Muscle layer of duodenum (tissue), 2 donors: ENCODE results near the gene ANXA2.
"Not testable (repeated sequence)": the region's sequence is repeated elsewhere in the genome, so short reads cannot be mapped to it uniquely, and the experiment has no call there.

Source experiments
- H3K27ac ChIP-seq: one replicate; pipeline ENCODE4 v1.7.0; 2013; ENCODE audit warnings: mild to moderate bottlenecking, low read length
- H3K27me3 ChIP-seq: one replicate; pipeline ENCODE4 v1.7.0; 2013; ENCODE audit warnings: low read depth, mild to moderate bottlenecking, control low read depth, low read length
- H3K36me3 ChIP-seq, 2 donors: one replicate each; pipeline ENCODE4 v1.7.0; 2013; ENCODE audit warnings: low read length in 2 of 2, control low read depth in 1 of 2, mild to moderate bottlenecking in 1 of 2; ENCODE audit not compliant: insufficient read depth in 2 of 2, control insufficient read depth in 1 of 2
- H3K4me1 ChIP-seq, 2 donors: one replicate each; pipeline ENCODE4 v1.7.0; 2013; ENCODE audit warnings: low read length in 2 of 2, mild to moderate bottlenecking in 2 of 2, control low read depth in 1 of 2, moderate library complexity in 1 of 2; ENCODE audit not compliant: insufficient read depth in 2 of 2, control insufficient read depth in 1 of 2
- H3K4me3 ChIP-seq, 2 donors: one replicate each; pipeline ENCODE4 v1.7.0; 2013; ENCODE audit warnings: low read length in 2 of 2, low read depth in 1 of 2, mild to moderate bottlenecking in 1 of 2
- H3K9me3 ChIP-seq, 2 donors: one replicate each; pipeline ENCODE4 v1.7.0; 2013; ENCODE audit warnings: low read length in 2 of 2, control low read depth in 1 of 2, mild to moderate bottlenecking in 1 of 2; ENCODE audit not compliant: control insufficient read depth in 1 of 2
- donor health status: healthy.

Gene ANXA2

DNA sequence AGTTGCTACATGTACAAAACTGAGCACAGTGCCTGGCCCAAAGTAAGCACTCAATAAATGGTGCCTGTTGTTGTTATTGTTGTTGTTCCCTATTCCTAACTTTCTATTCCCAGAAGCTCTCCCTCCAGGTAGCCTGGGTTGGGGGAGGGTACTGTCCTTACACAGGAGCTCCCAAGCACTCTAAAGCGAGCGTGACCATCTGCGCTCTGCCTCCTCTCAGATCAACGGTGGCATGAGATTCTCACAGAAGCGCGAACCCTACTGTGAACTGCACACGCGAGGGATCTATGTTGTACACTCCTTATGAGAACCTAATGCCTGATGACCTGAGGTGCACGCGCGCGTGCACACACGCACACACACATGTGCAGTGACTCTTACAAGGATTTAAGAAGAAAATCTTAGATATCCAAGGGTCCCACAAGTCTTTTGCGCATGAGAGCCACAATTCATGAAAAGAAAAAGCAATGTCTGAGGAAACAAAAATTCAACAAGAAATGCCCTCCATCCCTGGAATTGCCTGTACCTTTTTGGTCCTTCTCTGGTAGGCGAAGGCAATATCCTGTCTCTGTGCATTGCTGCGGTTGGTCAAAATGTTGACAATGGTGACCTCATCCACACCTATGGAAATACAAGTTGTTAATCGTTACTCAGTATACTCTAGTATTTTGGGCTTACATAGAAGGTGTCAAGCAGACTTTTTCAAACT is 33.7 kb downstream of the ANXA2 start:
- H3K27me3 ChIP-seq: no peaks in the 10 kb centered on the region
- H3K4me3 ChIP-seq: no peak overlapping the region
- peaks cover 18 to 41% of the 10 kb centered on the region in 2 donors for H3K36me3 ChIP-seq
- H3K27ac ChIP-seq: no peak overlapping the region
- peaks cover 20 to 28% of the 10 kb centered on the region in 2 donors for H3K4me1 ChIP-seq
- no peaks in the 10 kb centered on the region for H3K9me3 ChIP-seq

DNA sequence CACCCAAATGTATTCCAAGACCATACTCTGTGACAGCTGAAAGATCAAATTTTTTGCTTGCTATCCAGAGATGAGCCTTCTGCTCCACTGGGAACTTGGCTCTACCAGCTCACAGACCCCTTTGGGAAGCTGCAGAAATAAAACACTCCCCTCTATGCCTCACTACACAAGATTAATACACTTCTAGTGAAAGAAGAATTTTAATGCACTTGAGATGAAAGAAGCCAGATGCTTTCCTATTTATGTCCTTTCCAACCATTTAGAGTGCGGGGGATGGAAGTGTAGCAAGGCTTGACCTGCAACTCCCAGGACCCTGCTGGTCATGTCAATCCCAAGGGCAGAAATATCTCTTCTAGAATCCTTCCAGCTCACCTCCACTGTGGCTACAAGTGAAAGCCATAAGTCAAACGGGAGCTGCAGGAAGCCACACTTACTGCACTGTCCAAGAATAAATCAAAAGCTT is 34.7 kb downstream of the ANXA2 start:
- H3K36me3 ChIP-seq: peaks cover 18 to 49% of the 10 kb centered on the region in 2 donors
- H3K4me1 ChIP-seq: peaks cover 20 to 28% of the 10 kb centered on the region in 2 donors
- no peak overlapping the region for H3K4me3 ChIP-seq
- H3K27ac ChIP-seq: peak overlapping the region; percentile 42
- H3K27me3 ChIP-seq: no peaks in the 10 kb centered on the region
- H3K9me3 ChIP-seq: no peaks in the 10 kb centered on the region

DNA sequence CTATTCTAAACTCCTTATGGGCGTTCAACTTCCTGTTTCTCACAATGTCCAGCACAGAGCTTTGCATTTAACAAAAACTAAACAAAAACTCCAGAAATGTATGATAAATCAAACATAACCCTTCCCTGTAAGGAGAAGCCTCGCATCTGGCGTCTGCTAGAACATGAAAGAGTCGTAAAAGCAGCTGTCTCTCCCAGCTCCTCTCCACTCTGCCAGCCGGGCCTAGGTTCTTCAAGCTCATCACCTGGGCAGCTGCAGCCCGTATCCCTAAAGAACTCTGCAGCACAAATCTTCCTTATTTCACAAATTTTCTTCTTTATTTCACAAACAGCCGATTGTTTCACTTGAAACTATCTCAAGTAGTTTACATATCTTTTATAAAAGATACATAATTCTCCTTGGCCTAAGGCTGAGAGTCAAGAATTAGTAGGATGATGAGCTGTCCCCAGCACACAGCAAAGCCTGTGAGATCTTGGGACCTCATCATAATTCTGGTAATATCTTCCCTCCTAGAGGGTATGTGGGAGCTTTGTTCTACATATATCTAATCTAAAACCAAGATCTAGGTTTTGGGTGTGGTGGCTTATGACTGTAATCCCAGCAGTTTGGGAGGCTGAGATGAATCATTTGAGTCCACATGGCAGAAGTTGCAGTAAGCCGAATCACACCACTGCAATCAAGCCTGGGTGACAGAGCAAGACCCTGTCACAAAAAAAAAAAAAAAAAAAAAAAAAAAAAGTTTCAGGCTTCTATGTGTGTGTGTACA is 35.3 kb downstream of the ANXA2 start:
- H3K27me3 ChIP-seq: no peaks in the 10 kb centered on the region
- H3K36me3 ChIP-seq: peaks cover 18 to 52% of the 10 kb centered on the region in 2 donors
- no peak overlapping the region for H3K4me3 ChIP-seq
- no peaks in the 10 kb centered on the region for H3K9me3 ChIP-seq
- peak overlapping the region; percentile 42 for H3K27ac ChIP-seq
- peaks cover 20 to 28% of the 10 kb centered on the region in 2 donors for H3K4me1 ChIP-seq

DNA sequence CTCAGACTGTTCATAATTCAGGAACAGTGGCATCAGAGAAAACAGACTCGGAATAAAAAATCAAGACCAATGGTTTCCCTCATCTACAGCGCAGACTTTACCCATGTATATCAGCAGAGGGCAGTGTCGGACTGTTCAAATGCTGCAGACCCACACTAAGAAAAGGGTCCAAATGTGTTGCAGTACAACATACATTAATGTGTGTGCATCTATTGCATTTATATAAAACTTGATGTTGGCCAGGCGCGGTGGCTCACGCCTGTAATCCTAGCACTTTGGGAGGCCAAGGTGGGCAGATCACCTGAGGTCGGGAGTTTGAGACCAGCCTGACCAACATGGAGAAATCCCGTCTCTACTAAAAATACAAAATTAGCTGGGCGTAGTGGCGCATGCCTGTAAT is 38.0 kb downstream of the ANXA2 start:
- Histone ChIP-seq H3K27ac (peak overlapping the region; percentile 12), H3K4me1 (peaks cover 20 to 28% of the 10 kb centered on the region in 2 donors), H3K36me3 (peaks cover 27 to 77% of the 10 kb centered on the region in 2 donors)
- H3K9me3 ChIP-seq, H3K4me3 ChIP-seq, H3K27me3 ChIP-seq: not testable (repeated sequence)

DNA sequence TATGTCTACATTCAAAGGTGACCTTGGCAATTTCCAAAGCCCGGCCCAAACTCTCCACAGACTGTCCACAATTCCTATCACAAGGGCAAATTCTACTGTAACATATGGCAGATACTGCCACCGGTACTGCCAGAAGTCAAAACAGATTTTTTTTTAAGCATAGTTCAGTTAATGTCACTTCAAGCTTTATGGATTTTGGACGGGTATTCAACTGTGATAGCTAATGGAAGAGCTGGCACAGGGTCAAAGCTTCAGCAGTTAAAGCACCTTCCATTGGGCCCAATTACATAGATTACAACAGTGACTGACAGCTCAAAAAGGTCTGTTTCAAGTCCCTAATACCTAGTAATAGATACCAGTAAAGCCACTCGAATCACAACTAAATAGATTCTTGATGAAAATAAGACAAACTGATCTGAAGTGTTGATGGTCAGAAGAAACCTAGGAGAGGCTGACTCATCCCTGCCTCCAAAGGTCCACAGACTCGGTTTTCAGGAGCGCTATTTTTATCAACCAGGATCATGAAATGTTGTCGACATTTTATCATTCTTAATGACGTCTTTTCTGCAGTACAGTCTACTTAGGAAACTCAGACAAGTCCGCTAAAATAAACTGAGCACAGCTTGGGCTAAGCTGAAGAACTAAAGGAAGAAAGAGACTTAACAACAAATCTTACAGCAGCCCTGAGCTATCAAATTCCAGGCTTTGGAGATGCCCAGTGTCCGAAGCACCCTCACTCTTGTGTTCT is 38.7 kb downstream of the ANXA2 start:
- Histone ChIP-seq H3K4me1 (peaks cover 20 to 26% of the 10 kb centered on the region in 2 donors), H3K4me3 (no peak overlapping the region), H3K27me3 (no peaks in the 10 kb centered on the region), H3K27ac (peak overlapping the region; percentile 12), H3K9me3 (no peaks in the 10 kb centered on the region), H3K36me3 (peaks cover 30 to 75% of the 10 kb centered on the region in 2 donors)

DNA sequence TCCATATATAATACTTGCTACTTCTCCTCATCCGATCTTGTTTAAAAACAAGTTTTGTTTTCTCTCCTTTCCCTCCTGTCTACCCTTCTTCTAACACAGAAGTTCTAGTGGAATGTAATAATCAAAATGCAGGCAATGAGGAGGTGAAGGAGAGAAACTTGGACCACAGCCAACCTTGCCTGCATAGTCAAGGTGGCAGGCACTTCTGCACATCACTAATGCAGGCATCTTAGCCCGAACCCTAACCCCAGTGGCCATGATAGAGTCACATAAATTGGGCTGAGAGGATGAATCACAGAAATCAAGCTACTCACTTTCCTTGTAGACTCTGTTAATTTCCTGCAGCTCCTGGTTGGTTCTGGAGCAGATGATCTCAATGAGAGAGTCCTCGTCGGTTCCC is 41.0 kb downstream of the ANXA2 start:
- Histone ChIP-seq H3K27ac (no peak overlapping the region), H3K36me3 (peaks cover 44 to 81% of the 10 kb centered on the region in 2 donors)

DNA sequence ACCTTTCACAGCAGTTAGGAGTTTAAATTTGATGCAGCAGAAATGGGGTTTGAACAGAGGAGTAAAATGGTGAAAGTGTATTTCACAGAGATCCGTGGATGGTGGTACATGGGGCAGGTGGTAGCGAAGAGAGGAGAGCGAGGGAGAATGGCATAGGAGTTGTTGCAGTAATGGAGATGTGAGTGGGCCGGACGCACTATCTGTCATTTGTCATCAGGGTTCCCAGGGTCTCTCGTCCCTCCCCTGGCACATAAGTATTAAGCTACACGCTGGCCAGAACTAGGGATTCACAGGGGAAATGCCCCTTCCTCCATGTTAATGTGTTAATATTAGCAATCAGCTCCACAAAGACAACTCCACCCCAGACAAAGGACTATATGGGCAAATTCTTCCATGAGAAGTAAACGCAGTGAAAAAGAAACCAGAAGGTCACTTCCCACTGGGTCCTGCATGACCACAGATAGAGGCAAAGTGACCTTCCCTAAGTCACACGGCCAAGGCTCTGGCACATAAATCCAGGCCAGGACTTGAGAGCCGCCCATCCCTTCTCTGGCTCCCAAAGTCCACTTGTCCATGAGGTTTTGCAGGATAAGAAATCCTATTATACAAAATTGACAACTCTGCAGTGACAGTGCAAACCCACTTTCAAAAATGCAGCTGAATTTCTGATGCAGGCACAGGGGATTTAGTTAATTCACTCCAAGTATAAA is 42.5 kb downstream of the ANXA2 start:
- peaks cover 48 to 83% of the 10 kb centered on the region in 2 donors for H3K36me3 ChIP-seq
- H3K4me3 ChIP-seq: no peak overlapping the region
- peaks cover 0 to 4% of the 10 kb centered on the region in 2 donors for H3K4me1 ChIP-seq
- no peak overlapping the region for H3K27ac ChIP-seq
- H3K9me3 ChIP-seq: no peaks in the 10 kb centered on the region
- no peaks in the 10 kb centered on the region for H3K27me3 ChIP-seq

More for the DNA sequence above, 41.0 kb downstream of the ANXA2 start:
- Histone ChIP-seq H3K4me1 (peaks cover 0 to 4% of the 10 kb centered on the region in 2 donors), H3K9me3 (no peaks in the 10 kb centered on the region), H3K27me3 (no peaks in the 10 kb centered on the region), H3K4me3 (no peak overlapping the region)

DNA sequence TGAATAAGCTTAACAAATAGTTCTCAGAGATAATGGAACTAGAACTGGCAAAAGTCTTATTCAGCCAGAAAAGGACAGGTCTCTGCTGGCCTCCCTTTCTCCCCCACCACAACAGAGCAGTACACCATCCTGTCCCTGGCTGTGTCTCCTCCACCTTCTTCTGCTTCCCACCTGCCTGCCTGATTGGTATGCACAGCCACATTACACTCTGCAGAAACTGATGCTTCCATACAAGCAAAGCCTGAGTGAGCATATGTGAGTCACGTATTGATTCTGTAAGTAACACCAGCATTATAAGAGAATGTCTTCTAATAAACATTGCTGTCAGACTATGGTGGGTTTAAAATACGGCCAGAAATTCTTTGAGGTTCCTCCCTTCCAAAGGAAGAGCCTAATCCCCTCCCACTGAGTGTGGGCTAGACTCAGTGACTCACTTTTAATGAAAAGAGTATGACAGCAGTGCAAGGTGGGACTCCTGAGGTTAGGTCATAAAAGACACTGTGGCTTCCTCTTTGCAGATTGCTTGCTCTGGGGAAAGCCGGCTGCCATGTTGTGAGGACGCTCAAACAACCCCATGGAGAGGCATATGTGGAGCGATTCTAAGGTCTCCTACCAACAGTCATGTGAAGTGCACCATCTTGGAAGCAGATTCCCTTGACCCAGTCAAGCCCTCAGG is 44.4 kb downstream of the ANXA2 start:
- Histone ChIP-seq H3K4me3 (no peak overlapping the region), H3K9me3 (no peaks in the 10 kb centered on the region), H3K27me3 (no peaks in the 10 kb centered on the region), H3K36me3 (peaks cover 44 to 76% of the 10 kb centered on the region in 2 donors), H3K4me1 (no peaks in the 10 kb centered on the region), H3K27ac (no peak overlapping the region)

DNA sequence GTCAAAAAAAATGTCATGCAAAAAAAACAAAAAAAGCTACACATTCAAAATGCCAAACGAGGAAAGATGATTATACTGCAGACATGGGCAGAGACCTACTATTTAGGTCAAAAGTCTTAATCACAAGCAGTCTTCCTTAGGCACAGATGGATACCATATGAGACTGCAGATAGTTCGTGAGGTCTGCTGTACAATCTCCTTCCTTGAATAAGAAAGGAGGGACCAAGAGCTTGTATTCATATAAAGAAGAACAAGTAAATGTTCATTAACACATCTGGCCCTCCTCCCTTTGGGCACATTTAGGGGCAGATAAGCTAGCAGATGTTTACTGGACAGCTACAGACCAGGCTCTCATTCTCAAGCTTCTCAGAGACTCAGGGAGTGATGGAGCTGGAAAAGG is 45.3 kb downstream of the ANXA2 start:
- Histone ChIP-seq H3K4me1 (no peaks in the 10 kb centered on the region), H3K27ac (no peak overlapping the region), H3K27me3 (no peaks in the 10 kb centered on the region), H3K9me3 (no peaks in the 10 kb centered on the region), H3K36me3 (peaks cover 48 to 78% of the 10 kb centered on the region in 2 donors), H3K4me3 (no peak overlapping the region)

DNA sequence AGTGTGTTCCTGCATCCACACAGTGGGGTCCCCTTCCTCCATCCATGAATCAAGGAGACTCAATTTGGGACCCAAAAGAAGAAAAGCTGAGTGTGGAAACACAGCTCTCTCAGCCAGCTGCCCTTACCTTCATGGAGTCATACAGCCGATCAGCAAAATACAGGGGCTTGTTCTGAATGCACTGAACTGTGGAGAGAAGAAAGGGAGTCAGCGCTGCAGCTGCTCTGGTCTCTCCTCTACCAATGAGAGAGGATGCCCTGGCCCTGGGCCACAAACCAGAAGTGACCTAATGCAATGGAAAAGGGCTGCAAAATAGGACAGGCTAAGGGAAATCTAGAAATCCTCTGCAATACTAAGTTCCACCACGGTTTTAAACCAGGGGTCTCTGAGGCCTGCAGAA is 46.7 kb downstream of the ANXA2 start:
- no peaks in the 10 kb centered on the region for H3K9me3 ChIP-seq
- H3K27ac ChIP-seq: no peak overlapping the region
- no peaks in the 10 kb centered on the region for H3K4me1 ChIP-seq
- no peaks in the 10 kb centered on the region for H3K27me3 ChIP-seq
- H3K36me3 ChIP-seq: peaks cover 62 to 79% of the 10 kb centered on the region in 2 donors
- no peak overlapping the region for H3K4me3 ChIP-seq
